HepG2 (cell line): ENCODE data around the gene ZNF316. TPM values are rescaled to one million over a fixed set of nuclear protein-coding genes. Genes with fewer than 3 reads are reported as not detected.

Experiments
- ATAC-seq: fragments of 200-7000 bp; cut with Tn5 transposase; 3 replicates; pipeline ENCODE4 v1.9.1; 2020; ENCODE audit warnings: mild to moderate bottlenecking, moderate library complexity
- BruUV-seq: library from RNA; stranded (reverse); fragments of 400-500 nt; replicated peaks from 2 replicates; lab custom pipeline; 2021; lab: Mats Ljungman, UMichigan
- CTCF ChIA-PET: fragments of 300-600 bp; formaldehyde crosslinking; extraction: SDS; loops from one replicate; lab custom pipeline; 2021; ENCODE audit warnings: low total read pairs, inconsistent platforms, low intra/inter-chr PET ratio; lab: Yijun Ruan, JAX
- POLR2A ChIA-PET: fragments of 350-600 bp; sonication (Branson Sonifier 250); formaldehyde crosslinking; loops from one replicate; lab custom pipeline; 2020; ENCODE audit warnings: antibody characterized with exemption, inconsistent platforms; lab: Yijun Ruan, JAX
- DNase-seq: peaks from one replicate; pipeline ENCODE4 v3.0.0-alpha.2; 2015; ENCODE audit warnings: low spot score
- FAIRE-seq: peaks from 3 replicates; lab custom pipeline; 2011; peaks lifted over from hg19 to GRCh38; lab: Jason Lieb, UNC
- H2AFZ ChIP-seq: one replicate; pipeline ENCODE4 v1.6.1; 2011; ENCODE audit warnings: low read length, inconsistent platforms
- H3K27ac ChIP-seq: fragments of 300-600 bp; 3 replicates; pipeline ENCODE4 v1.8.0; 2011; ENCODE audit warnings: mixed run types, mild to moderate bottlenecking, mixed read lengths, low read length, inconsistent platforms; ENCODE audit not compliant: insufficient read depth; ENCODE audit errors: extremely low read length
- H3K27me3 ChIP-seq, 2 experiments: fragments of 200-600 bp in 1 of 2; 2 replicates in 1 of 2; 3 replicates in 1 of 2; pipeline versions ENCODE4 v1.6.0 to v1.8.0; 2011; ENCODE audit warnings: low read length in 2 of 2, mild to moderate bottlenecking in 2 of 2, moderate library complexity in 2 of 2, inconsistent platforms in 1 of 2; ENCODE audit not compliant: insufficient read depth in 2 of 2, control insufficient read depth in 1 of 2
- H3K36me3 ChIP-seq, 2 experiments: fragments of 200-600 bp in 1 of 2; replicated peaks in 1 of 2; 2 replicates in 1 of 2; 3 replicates in 1 of 2; pipeline versions ENCODE4 v1.5.1 to v1.8.0; 2011; ENCODE audit warnings: low read length in 2 of 2, inconsistent platforms in 1 of 2; ENCODE audit not compliant: insufficient read depth in 2 of 2, control insufficient read depth in 1 of 2
- H3K4me1 ChIP-seq: 2 replicates; pipeline ENCODE4 v1.5.1; 2012; ENCODE audit warnings: low read length, inconsistent platforms; ENCODE audit not compliant: insufficient read depth
- H3K4me2 ChIP-seq: 2 replicates; pipeline ENCODE4 v1.6.0; 2011; ENCODE audit warnings: low read depth, low read length, inconsistent platforms
- H3K4me3 ChIP-seq, 3 experiments: fragments of 200-600 bp in 1 of 3; sonication (generic), shearing (Covaris generic) in 1 of 3; replicated peaks in 1 of 3; 2 replicates each; pipeline ENCODE4 v1.5.1; 2011 to 2016; ENCODE audit warnings: low read length in 3 of 3, inconsistent platforms in 2 of 3, low read depth in 2 of 3, mild to moderate bottlenecking in 2 of 3, control low read depth in 1 of 3, mixed read lengths in 1 of 3; ENCODE audit not compliant: insufficient read depth in 1 of 3
- H3K79me2 ChIP-seq: one replicate; pipeline ENCODE4 v1.6.1; 2011; ENCODE audit warnings: low read length, inconsistent platforms; ENCODE audit not compliant: insufficient read depth
- H3K9ac ChIP-seq: 2 replicates; pipeline ENCODE4 v1.6.0; 2011; ENCODE audit warnings: mild to moderate bottlenecking, low read depth, low read length, inconsistent platforms; ENCODE audit not compliant: insufficient read depth
- H3K9me3 ChIP-seq: 2 replicates; pipeline ENCODE4 v1.5.1; 2012; ENCODE audit warnings: mild to moderate bottlenecking, low read length
- H4K20me1 ChIP-seq: 2 replicates; pipeline ENCODE4 v1.6.0; 2011; ENCODE audit warnings: inconsistent platforms, mild to moderate bottlenecking, low read length, moderate library complexity; ENCODE audit not compliant: insufficient read depth
- BHLHE40 ChIP-seq: IDR thresholded peaks from 2 replicates; pipeline ENCODE4 v1.6.1; 2011; ENCODE audit warnings: low read length, improper control_type of control experiment
- FOXA3 ChIP-seq: IDR thresholded peaks from 2 replicates; pipeline ENCODE4 v1.6.1; 2016; ENCODE audit warnings: missing genetic modification reagents, missing compliant biosample characterization
- GATAD2A ChIP-seq: IDR thresholded peaks from 2 replicates; pipeline ENCODE4 v1.6.1; 2016
- GMEB1 ChIP-seq: sonication (generic); formaldehyde crosslinking; IDR thresholded peaks from 2 replicates; pipeline ENCODE4 v1.5.1; 2020; ENCODE audit warnings: missing genetic modification reagents, mild to moderate bottlenecking, borderline replicate concordance
- GRHL1 ChIP-seq: sonication (generic); formaldehyde crosslinking; conservative IDR thresholded peaks from 2 replicates; pipeline ENCODE4 v1.8.0; 2022; ENCODE audit warnings: missing genetic modification reagents
- HNRNPH1 ChIP-seq: fragments of 200-400 bp; formaldehyde crosslinking; optimal IDR thresholded peaks from 2 replicates; pipeline ENCODE3; 2017; ENCODE audit warnings: mild to moderate bottlenecking, low read depth, low read length
- KDM5B ChIP-seq: sonication (generic); formaldehyde crosslinking; IDR thresholded peaks from 2 replicates; pipeline ENCODE4 v1.4.0; 2020; ENCODE audit warnings: missing genetic modification reagents, mild to moderate bottlenecking, borderline replicate concordance
- MYNN ChIP-seq: sonication (generic); formaldehyde crosslinking; IDR thresholded peaks from 2 replicates; pipeline ENCODE4 v1.4.0; 2020; ENCODE audit warnings: mild to moderate bottlenecking, low read depth, missing genetic modification reagents
- NFIB ChIP-seq: sonication (generic); formaldehyde crosslinking; IDR thresholded peaks from 2 replicates; pipeline ENCODE4 v1.9.0; 2021; ENCODE audit warnings: missing genetic modification reagents, mild to moderate bottlenecking, borderline replicate concordance
- PPARG ChIP-seq: conservative IDR thresholded peaks from 2 replicates; pipeline ENCODE4 v1.6.1; 2016; ENCODE audit warnings: missing biosample characterization, missing genetic modification reagents
- SP140L ChIP-seq: sonication (generic); formaldehyde crosslinking; IDR thresholded peaks from 2 replicates; pipeline ENCODE4 v1.4.0; 2020; ENCODE audit warnings: missing genetic modification reagents, borderline replicate concordance
- ZNF138 ChIP-seq: sonication (generic); formaldehyde crosslinking; IDR thresholded peaks from 2 replicates; pipeline ENCODE4 v1.5.0; 2020; ENCODE audit warnings: mild to moderate bottlenecking, low read depth, missing genetic modification reagents
- ZNF616 ChIP-seq: sonication (generic); formaldehyde crosslinking; IDR thresholded peaks from 2 replicates; pipeline ENCODE4 v1.5.0; 2020; ENCODE audit warnings: low read depth, mild to moderate bottlenecking, missing genetic modification reagents
- ZNF646 ChIP-seq: sonication (generic); formaldehyde crosslinking; IDR thresholded peaks from 2 replicates; pipeline ENCODE4 v1.9.0; 2021; ENCODE audit warnings: mild to moderate bottlenecking, missing genetic modification reagents
- ZNF724P ChIP-seq: sonication (generic); formaldehyde crosslinking; IDR thresholded peaks from 2 replicates; pipeline ENCODE4 v1.8.0; 2022; ENCODE audit warnings: missing genetic modification reagents, borderline replicate concordance
- WGBS: methylation state at CpG from one replicate; pipeline ENCODE4 v1.1.6; 2017; ENCODE audit warnings: low lambda C conversion rate; 5-methylcytosine and 5-hydroxymethylcytosine counted together
- in situ Hi-C: cut with HindIII; loops from 2 replicates; pipeline ENCODE4 v1.10.0; 2017; ENCODE audit warnings: low pct_unique_long_range_greater_than_20kb; ENCODE audit not compliant: extremely low pct_ligation_motif_present
- intact Hi-C: fragments of 100-400 bp; cut with micrococcal nuclease; formaldehyde crosslinking; loops from one replicate; pipeline ENCODE4 v1.10.0; 2022; ENCODE audit not compliant: unreplicated experiment
- polyA plus RNA-seq, 8 experiments: library from polyadenylated mRNA; depleted of rRNA in 3 of 8; stranded (reverse) in 7 of 8; unstranded in 1 of 8; fragments of >200 nt; fragmentation: Illumina TruSeq in 4 of 8; extraction: Trizol in 4 of 8; gene quantifications; 2 replicates each; pipeline versions ENCODE4 v1.2.1 to v1.2.3, GENCODE V29; 2011 to 2016; ENCODE audit warnings: low read depth in 4 of 8, missing spikeins in 1 of 8, mixed read lengths in 1 of 8; ENCODE audit not compliant: insufficient read depth in 1 of 8
- total RNA-seq, 5 experiments: library from RNA; depleted of rRNA; stranded (reverse); fragments of >200 nt; fragmentation: Illumina TruSeq; extraction: Trizol; gene quantifications; 2 replicates each; pipeline ENCODE4 v1.2.3, GENCODE V29; 2016; ENCODE audit warnings: low read depth in 1 of 5

The ZNF316 gene
- total and polyA plus RNA-seq, 2 of the 13 experiments (the other 11 are each of a cell fraction or from before 2014, with no cell fraction given): 4.3 to 9.9 TPM

GRCh38 chr7:6647080-6647479, 10.0 kb downstream of the ZNF316 start (continued):
- TF ChIP-seq GMEB1 (CRISPR knock-in tag) (no peak), KDM5B (no peak), BHLHE40 (no peak), ZNF616 (CRISPR knock-in tag) (no peak), ZNF138 (CRISPR knock-in tag) (no peak), FOXA3 (CRISPR knock-in tag) (no peak), PPARG (no peak)

GRCh38 chr7:6647541-6647940, 10.4 kb downstream of the ZNF316 start:
- intact Hi-C loops: no loop called here
- TF ChIP-seq ZNF724P (CRISPR knock-in tag) (no peak), ZNF646 (CRISPR knock-in tag) (no peak), MYNN (CRISPR knock-in tag) (no peak), SP140L (no peak), HNRNPH1 (no peak), GATAD2A (CRISPR knock-in tag) (no peak), GRHL1 (CRISPR knock-in tag) (no peak), NFIB (no peak)

More at GRCh38 chr7:6647541-6647940, 10.4 kb downstream of the ZNF316 start:
- Histone ChIP-seq H3K4me1 (no peaks in the 10 kb centered on the region), H3K79me2 (no peaks in the 10 kb centered on the region), H3K27ac (no peak overlapping the region), H3K9ac (no peak overlapping the region), H4K20me1 (no peaks in the 10 kb centered on the region), H2AFZ (no peak overlapping the region), H3K4me3 (no peak overlapping the region), H3K27me3 (no peaks in the 10 kb centered on the region), H3K9me3 (no peaks in the 10 kb centered on the region), H3K36me3 (peaks cover 17 to 43% of the 10 kb centered on the region in 2 experiments; a peak in 4 of 5 replicates), H3K4me2 (no peak overlapping the region)
- FAIRE-seq (no peak), DNase-seq (no peak), ATAC-seq (no peak)
- ChIA-PET POLR2A (no interaction called here), CTCF (no interaction called here)
- 93% methylated on average over 12 of the region's 14 CpGs for WGBS
- in situ Hi-C loops: no loop called here
- BruUV-seq: no TSS peak
